Measurements from ENCODE around the gene CDH5.

GRCh38 chr16:66376577-66377305, 10.2 kb downstream of the CDH5 start:
- no peak for TF ChIP-seq POLR2A (IDR thresholded peaks at IDR 0.05; ENCODE audit: control extremely low read depth in 1 of 2, low read depth in 2 of 2, low read length in 2 of 2)
- TF ChIP-seq RAD21 (IDR thresholded peaks at IDR 0.05 in 1 of 2, conservative IDR thresholded peaks at IDR 0.05 in 1 of 2; ENCODE audit: low read depth in 2 of 2, low read length in 2 of 2) = no peak
- TF ChIP-seq CTCF (IDR thresholded peaks at IDR 0.05; ENCODE audit: control extremely low read depth in 1 of 3, insufficient read depth in 1 of 3, low read depth in 1 of 3, low read length in 3 of 3) = no peak
- no peak for TF ChIP-seq CBX5 (IDR thresholded peaks at IDR 0.05; ENCODE audit: low read depth, low read length)
- TF ChIP-seq EZH2 (IDR thresholded peaks at IDR 0.05; ENCODE audit: low read depth, low read length, severe bottlenecking) = no peak
- TF ChIP-seq CEBPB (IDR thresholded peaks at IDR 0.05; ENCODE audit: low read depth, low read length) = no peak
- no peak for TF ChIP-seq KDM1A (IDR thresholded peaks at IDR 0.05; ENCODE audit: borderline replicate concordance, low read length)
- TF ChIP-seq NRF1 (IDR thresholded peaks at IDR 0.05; ENCODE audit: low read depth, low read length) = no peak
- no peak for TF ChIP-seq CREB1 (IDR thresholded peaks at IDR 0.05)
- TF ChIP-seq SAP30 (IDR thresholded peaks at IDR 0.05; ENCODE audit: insufficient read depth, insufficient replicate concordance, low read length) = no peak
- TF ChIP-seq POLR2AphosphoS5 (IDR thresholded peaks at IDR 0.05; ENCODE audit: low read depth, low read length) = no peak
- no peak for TF ChIP-seq MAX (IDR thresholded peaks at IDR 0.05)
- no peak for TF ChIP-seq TBP (IDR thresholded peaks at IDR 0.05; ENCODE audit: low read depth, low read length)
- TF ChIP-seq KDM4A (IDR thresholded peaks at IDR 0.05; ENCODE audit: low read depth, low read length, severe bottlenecking) = no peak
